CD4-positive, alpha-beta memory T cell (primary cell): ENCODE data around the gene HAS3. TPM values are rescaled to one million over a fixed set of nuclear protein-coding genes. Genes with fewer than 3 reads are reported as not detected.
A peak's percentile ranks its signal among the peaks of the same experiment; 100 is the strongest.
"Not testable (repeated sequence)": the region's sequence is repeated elsewhere in the genome, so short reads cannot be mapped to it uniquely, and the experiment has no call there.

ENCODE experiments used
- CTCF ChIA-PET: fragments of 350-600 bp; sonication (Branson Sonifier 250); formaldehyde crosslinking; loops from one replicate; lab custom pipeline; 2021; ENCODE audit warnings: inconsistent platforms; ENCODE audit not compliant: partially characterized antibody; lab: Charles Lee
- POLR2A ChIA-PET: fragments of 350-600 bp; sonication (Branson Sonifier 250); formaldehyde crosslinking; loops from one replicate; lab custom pipeline; 2021; ENCODE audit not compliant: partially characterized antibody; lab: Charles Lee
- DNase-seq, 5 donors: peaks; one replicate each; pipeline versions ENCODE4 v3.0.0 to v3.0.0-alpha.2; 2020 to 2022; ENCODE audit warnings: mixed read lengths in 1 of 5
- H3K27ac ChIP-seq: one replicate; pipeline ENCODE4 v1.7.0; 2013; ENCODE audit warnings: low read depth, low read length
- H3K27me3 ChIP-seq: 2 replicates; pipeline ENCODE4 v1.7.0; 2013; ENCODE audit warnings: mild to moderate bottlenecking, low read length, moderate library complexity; ENCODE audit not compliant: insufficient read depth
- H3K36me3 ChIP-seq: 2 replicates; pipeline ENCODE4 v1.7.0; 2013; ENCODE audit warnings: mild to moderate bottlenecking, low read length, moderate library complexity; ENCODE audit not compliant: insufficient read depth
- H3K4me1 ChIP-seq: 2 replicates; pipeline ENCODE4 v1.7.0; 2013; ENCODE audit warnings: mild to moderate bottlenecking, low read length, moderate library complexity; ENCODE audit not compliant: insufficient read depth
- H3K4me3 ChIP-seq, 2 donors: one replicate each; pipeline ENCODE4 v1.7.0; 2013; ENCODE audit warnings: low read length in 2 of 2, mild to moderate bottlenecking in 1 of 2
- H3K9me3 ChIP-seq, 2 donors: one replicate each; pipeline ENCODE4 v1.7.0; 2013; ENCODE audit warnings: low read length in 2 of 2, control low read depth in 1 of 2; ENCODE audit not compliant: control insufficient read depth in 1 of 2
- H3K27ac Mint-ChIP-seq, 7 donors: one replicate each; pipeline ENCODE4 v1.8.0; 2020 to 2021; ENCODE audit warnings: mixed read lengths in 7 of 7, mild to moderate bottlenecking in 6 of 7, inconsistent platforms in 3 of 7, moderate library complexity in 3 of 7
- H3K27me3 Mint-ChIP-seq, 2 donors: one replicate each; pipeline ENCODE4 v1.8.0; 2020 to 2021; ENCODE audit warnings: mixed read lengths in 2 of 2
- H3K36me3 Mint-ChIP-seq, 2 donors: one replicate each; pipeline ENCODE4 v1.8.0; 2020 to 2021; ENCODE audit warnings: mixed read lengths in 2 of 2, inconsistent platforms in 1 of 2, mild to moderate bottlenecking in 1 of 2
- H3K4me1 Mint-ChIP-seq, 4 donors: one replicate each; pipeline ENCODE4 v1.8.0; 2020 to 2021; ENCODE audit warnings: mixed read lengths in 4 of 4, mild to moderate bottlenecking in 1 of 4
- H3K4me3 Mint-ChIP-seq, 8 donors: one replicate each; pipeline ENCODE4 v1.8.0; 2020 to 2021; ENCODE audit warnings: mixed read lengths in 8 of 8, mild to moderate bottlenecking in 7 of 8, moderate library complexity in 6 of 8, inconsistent platforms in 3 of 8
- H3K9me3 Mint-ChIP-seq, 8 donors: one replicate each; pipeline ENCODE4 v1.8.0; 2020 to 2021; ENCODE audit warnings: mixed read lengths in 8 of 8, mild to moderate bottlenecking in 5 of 8, inconsistent platforms in 3 of 8, moderate library complexity in 1 of 8
- intact Hi-C: fragments of 100-400 bp; cut with micrococcal nuclease; formaldehyde crosslinking; loops from one replicate; pipeline ENCODE4 v1.15.1; 2023
- polyA plus RNA-seq, 2 donors: library from polyadenylated mRNA; unstranded; fragments of 300-500 nt; fragmentation: Illumina TruSeq; gene quantifications; one replicate each; pipeline ENCODE4 v1.2.3, GENCODE V29; 2021
- total RNA-seq, 2 experiments: library from RNA; stranded (reverse); gene quantifications; one replicate each; pipeline ENCODE4 v1.2.3, GENCODE V29; 2021

The HAS3 gene
- total and polyA plus RNA-seq, 4 experiments from 2014 or later = 0.07 to 3.3 (median 2.7) TPM; not detected in 1

DNA sequence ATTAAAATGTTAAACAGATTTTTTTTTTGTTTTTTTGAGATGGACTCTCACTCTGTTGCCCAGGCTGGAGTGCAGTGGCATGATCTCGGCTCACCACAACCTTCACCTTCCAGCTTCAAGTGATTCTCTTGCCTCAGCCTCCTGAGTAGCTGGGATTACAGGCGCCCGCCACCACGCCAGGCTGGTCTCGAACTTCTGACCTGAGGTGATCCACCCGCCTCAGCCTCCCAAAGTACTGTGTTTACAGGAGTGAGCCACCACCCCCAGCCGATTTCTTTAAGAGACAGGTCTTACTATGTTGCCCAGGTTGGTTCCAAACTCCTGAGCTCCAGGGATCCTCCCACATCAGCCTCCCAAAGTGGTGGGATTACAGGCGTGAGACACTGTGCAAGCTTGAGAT, 19.0 kb downstream of the HAS3 start:
- H3K27me3 ChIP-seq, H3K27ac ChIP-seq, H3K27me3 Mint-ChIP-seq, H3K9me3 Mint-ChIP-seq, H3K4me3 ChIP-seq, H3K27ac Mint-ChIP-seq, DNase-seq, H3K9me3 ChIP-seq, H3K4me1 ChIP-seq, H3K4me3 Mint-ChIP-seq: not testable (repeated sequence)
- peaks cover 17% of the 10 kb centered on the region for H3K36me3 ChIP-seq
- peaks cover 15 to 39% (median 21%) of the 10 kb centered on the region in 4 donors for H3K4me1 Mint-ChIP-seq
- intact Hi-C loops = loop anchor here (1.0 to 5.0 kb wide), 2 partner anchors 277 to 596 kb away; no protein-coding TSS in a partner anchor
- POLR2A ChIA-PET = interaction anchor here (0.7 to 2.6 kb wide), 3 partner anchors 8 to 597 kb away, joined by 3 to 12 read pairs (median 3); partner anchors contain the start of genes CHTF8 and UTP4
- CTCF ChIA-PET = interaction anchor here (0.7 to 5.9 kb wide), 19 partner anchors 9 to 603 kb away, joined by 3 to 54 read pairs (median 6); partner anchors contain the start of genes CHTF8 and UTP4
- peaks cover 15 to 34% of the 10 kb centered on the region in 2 donors for H3K36me3 Mint-ChIP-seq

DNA sequence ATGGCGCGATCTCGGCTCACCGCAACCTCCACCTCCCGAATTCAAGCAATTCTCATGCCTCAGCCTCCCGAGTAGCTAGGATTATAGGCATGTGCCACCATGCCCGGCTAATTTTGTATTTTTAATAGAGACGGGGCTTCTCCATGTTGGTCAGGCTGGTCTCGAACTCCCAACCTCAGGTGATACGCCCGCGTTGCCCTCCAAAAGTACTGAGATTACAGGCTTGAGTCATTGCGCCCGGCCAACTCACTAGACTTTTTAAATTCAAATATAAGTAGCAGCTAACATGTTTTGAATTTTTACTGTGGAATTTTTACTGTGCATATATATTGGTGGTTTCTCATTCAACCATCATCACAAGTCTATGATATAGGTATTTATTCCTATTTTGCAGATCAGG, 19.5 kb downstream of the HAS3 start:
- H3K9me3 Mint-ChIP-seq = not testable (repeated sequence)

GRCh38 chr16:69126221-69126620, 20.8 kb downstream of the HAS3 start:
- intact Hi-C loops = loop anchor here (5.0 kb wide), 1 partner anchor 424 kb away; no protein-coding TSS in a partner anchor
- H3K27ac ChIP-seq = no peak overlapping the region
- Mint-ChIP-seq H3K9me3 (no peaks in the 10 kb centered on the region), H3K36me3 (peaks cover 10 to 29% of the 10 kb centered on the region in 2 donors), H3K4me1 (peaks cover 28 to 49% (median 37%) of the 10 kb centered on the region in 4 donors), H3K27ac (peak overlapping the region in 2 of 7 donors; percentile 8 to 46), H3K27me3 (no peaks in the 10 kb centered on the region), H3K4me3 (no peak overlapping the region)
- H3K9me3 ChIP-seq = no peaks in the 10 kb centered on the region
- peaks cover 19% of the 10 kb centered on the region for H3K4me1 ChIP-seq
- POLR2A ChIA-PET = no interaction called here
- no peaks in the 10 kb centered on the region for H3K36me3 ChIP-seq
- H3K4me3 ChIP-seq = no peak overlapping the region
- DNase-seq = no peak
- CTCF ChIA-PET = interaction anchor here (5.9 kb wide), 1 partner anchor 13 kb away, joined by 54 read pairs; no protein-coding TSS in a partner anchor
- no peaks in the 10 kb centered on the region for H3K27me3 ChIP-seq

More for the DNA sequence above, 19.5 kb downstream of the HAS3 start:
- H3K36me3 Mint-ChIP-seq = peaks cover 18 to 35% of the 10 kb centered on the region in 2 donors
- H3K9me3 ChIP-seq, H3K27ac ChIP-seq, H3K4me3 Mint-ChIP-seq, H3K4me1 ChIP-seq, H3K27me3 Mint-ChIP-seq, H3K4me3 ChIP-seq, H3K27me3 ChIP-seq, DNase-seq, POLR2A ChIA-PET: not testable (repeated sequence)
- CTCF ChIA-PET = interaction anchor here (0.9 to 5.9 kb wide), 9 partner anchors 9 to 603 kb away, joined by 3 to 54 read pairs (median 8); partner anchors contain the start of genes CHTF8 and UTP4
- peaks cover 18 to 45% (median 26%) of the 10 kb centered on the region in 4 donors for H3K4me1 Mint-ChIP-seq
- intact Hi-C loops = loop anchor here (1.0 to 5.0 kb wide), 3 partner anchors 278 to 597 kb away; no protein-coding TSS in a partner anchor
- H3K27ac Mint-ChIP-seq = peak overlapping the region in 1 of 7 donors; percentile 24
- H3K36me3 ChIP-seq = peaks cover 12% of the 10 kb centered on the region

GRCh38 chr16:69126801-69127200, 21.3 kb downstream of the HAS3 start:
- H3K4me3 ChIP-seq, DNase-seq, POLR2A ChIA-PET, H3K9me3 ChIP-seq, H3K27me3 ChIP-seq, H3K36me3 ChIP-seq, H3K27ac ChIP-seq, H3K4me3 Mint-ChIP-seq, CTCF ChIA-PET, H3K27me3 Mint-ChIP-seq, H3K9me3 Mint-ChIP-seq: not testable (repeated sequence)
- peaks cover 7 to 30% of the 10 kb centered on the region in 2 donors for H3K36me3 Mint-ChIP-seq
- H3K4me1 ChIP-seq = peaks cover 19% of the 10 kb centered on the region
- peaks cover 31 to 55% (median 41%) of the 10 kb centered on the region in 4 donors for H3K4me1 Mint-ChIP-seq
- peak overlapping the region in 2 of 7 donors; percentile 36 to 46 for H3K27ac Mint-ChIP-seq
- intact Hi-C loops = loop anchor here (5.0 kb wide), 1 partner anchor 424 kb away; no protein-coding TSS in a partner anchor

- H3K4me3 Mint-ChIP-seq = no peak overlapping the region
- no peaks in the 10 kb centered on the region for H3K27me3 Mint-ChIP-seq
These were observed 22.6 kb downstream of the HAS3 start for GRCh38 chr16:69127966-69128510.

GRCh38 chr16:69130461-69130860, 25.0 kb downstream of the HAS3 start:
- H3K27ac Mint-ChIP-seq = peak overlapping the region; percentile 79 to 98 (median 96)
- CTCF ChIA-PET = interaction anchor here (1.1 to 1.2 kb wide), 2 partner anchors 20 to 22 kb away, joined by 3 to 5 read pairs; no protein-coding TSS in a partner anchor

More at GRCh38 chr16:69127966-69128510, 22.6 kb downstream of the HAS3 start:
- no peaks in the 10 kb centered on the region for H3K9me3 ChIP-seq
- H3K4me1 ChIP-seq = peaks cover 22% of the 10 kb centered on the region
- H3K27me3 ChIP-seq = no peaks in the 10 kb centered on the region
- H3K27ac ChIP-seq = no peak overlapping the region
- no peak for DNase-seq
- Mint-ChIP-seq H3K4me1 (peaks cover 34 to 59% (median 46%) of the 10 kb centered on the region in 4 donors), H3K36me3 (peaks cover 7 to 34% of the 10 kb centered on the region in 2 donors), H3K27ac (peak overlapping the region in 4 of 7 donors; percentile 7 to 31 (median 24)), H3K9me3 (no peaks in the 10 kb centered on the region)
- intact Hi-C loops = loop anchor here (5.0 kb wide), 1 partner anchor 426 kb away; no protein-coding TSS in a partner anchor
- no peaks in the 10 kb centered on the region for H3K36me3 ChIP-seq
- POLR2A ChIA-PET = no interaction called here
- CTCF ChIA-PET = interaction anchor here (1.3 kb wide), 1 partner anchor 599 kb away, joined by 3 read pairs; no protein-coding TSS in a partner anchor
- H3K4me3 ChIP-seq = no peak overlapping the region

More at GRCh38 chr16:69130461-69130860, 25.0 kb downstream of the HAS3 start:
- Histone ChIP-seq H3K4me3 (no peak overlapping the region), H3K27me3 (no peaks in the 10 kb centered on the region), H3K36me3 (no peaks in the 10 kb centered on the region), H3K4me1 (peaks cover 35% of the 10 kb centered on the region), H3K9me3 (no peaks in the 10 kb centered on the region), H3K27ac (peak overlapping the region; percentile 90)
- intact Hi-C loops = no loop called here
- no peaks in the 10 kb centered on the region for H3K27me3 Mint-ChIP-seq
- H3K36me3 Mint-ChIP-seq = peaks cover 7 to 45% of the 10 kb centered on the region in 2 donors
- H3K4me3 Mint-ChIP-seq = peak overlapping the region in 7 of 8 donors; percentile 91 to 96 (median 93)
- no peak for DNase-seq
- POLR2A ChIA-PET = interaction anchor here (1.0 kb wide), 1 partner anchor 24 kb away, joined by 3 read pairs; no protein-coding TSS in a partner anchor
- peaks cover 43 to 71% (median 58%) of the 10 kb centered on the region in 4 donors for H3K4me1 Mint-ChIP-seq
- no peaks in the 10 kb centered on the region for H3K9me3 Mint-ChIP-seq
